MG63 (cell line): ENCODE measurements around the gene SYTL3. TPM values are rescaled to one million over a fixed set of nuclear protein-coding genes. Genes with fewer than 3 reads are reported as not detected.

ENCODE experiments used
- DNase-seq: peaks from one replicate; pipeline ENCODE4 v3.0.0-alpha.2; 2020
- H3K27me3 ChIP-seq: fragments of 250-450 bp; sonication (Bioruptor Pico); 2 replicates; pipeline ENCODE4 v1.5.1; 2020; ENCODE audit warnings: mild to moderate bottlenecking, moderate library complexity
- H3K36me3 ChIP-seq: fragments of 250-450 bp; sonication (Bioruptor Pico); 2 replicates; pipeline ENCODE4 v1.5.1; 2020; ENCODE audit warnings: mild to moderate bottlenecking, moderate library complexity
- H3K4me3 ChIP-seq: fragments of 250-450 bp; sonication (Bioruptor Pico); 2 replicates; pipeline ENCODE4 v1.5.1; 2020; ENCODE audit warnings: mild to moderate bottlenecking, moderate library complexity
- H3K9me3 ChIP-seq: fragments of 250-450 bp; sonication (Bioruptor Pico); 2 replicates; pipeline ENCODE4 v1.5.1; 2020; ENCODE audit warnings: mild to moderate bottlenecking, moderate library complexity
- total RNA-seq: library from RNA; depleted of rRNA; stranded (reverse); fragments of >200 nt; shearing (Covaris generic); gene quantifications from 2 replicates; pipeline ENCODE4 v1.2.3, GENCODE V29; 2014; ENCODE audit warnings: low replicate concordance; rRNA removed

Gene SYTL3
- total RNA-seq, 1 experiment from 2014 or later = 7.7 TPM

DNA sequence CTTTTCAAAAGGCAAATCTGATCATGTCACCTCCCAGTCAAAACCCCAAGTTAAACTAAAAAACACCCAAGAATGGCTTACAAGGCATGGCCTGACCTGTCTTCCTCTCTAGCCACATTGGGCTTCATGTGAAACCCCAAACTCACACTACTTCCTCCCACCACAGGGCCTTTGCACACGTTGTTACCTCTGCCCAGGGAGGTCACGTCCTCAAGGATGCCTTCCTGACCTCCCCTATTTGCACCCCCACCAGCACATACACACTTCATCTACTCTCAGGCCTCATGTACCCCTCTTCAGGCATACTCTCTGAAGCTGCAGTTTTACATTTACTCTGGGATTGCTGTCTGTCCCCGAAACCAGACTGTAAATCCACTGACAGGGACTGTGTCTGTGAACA, 163.2 kb downstream of the SYTL3 start:
- Histone ChIP-seq H3K36me3 (peaks cover 93% of the 10 kb centered on the region), H3K27me3 (no peaks in the 10 kb centered on the region), H3K4me3 (no peak overlapping the region), H3K9me3 (no peaks in the 10 kb centered on the region)
- no peak for DNase-seq

Other genes with a start within 250 kb of the SYTL3 start
- gene TMEM181, start 90.0 kb upstream of the SYTL3 start, total RNA-seq = 19.9 and 20.6 TPM in 2 replicates
- gene DYNLT1, start 5.3 kb upstream of the SYTL3 start, total RNA-seq = 133 and 182 TPM in 2 replicates
- 226 and 236 TPM in 2 replicates for gene EZR, start 169.3 kb downstream of the SYTL3 start, total RNA-seq